ENCODE results near the gene CRYBA4.

The CRYBA4 gene

GRCh38 chr22:26629988-26630761, 8.4 kb downstream of the CRYBA4 start:
- no peak for DNase-seq

- no peak for DNase-seq
Measured at GRCh38 chr22:26631282-26631681, 9.5 kb downstream of the CRYBA4 start.

- DNase-seq, result no peak
Measured at GRCh38 chr22:26632422-26633155, 10.8 kb downstream of the CRYBA4 start.

- DNase-seq, result no peak
Measured at GRCh38 chr22:26634189-26634588, 12.4 kb downstream of the CRYBA4 start.

- no peak for DNase-seq
Measured at GRCh38 chr22:26635117-26635516, 13.4 kb downstream of the CRYBA4 start.

GRCh38 chr22:26636296-26636695, 14.5 kb downstream of the CRYBA4 start:
- no peak for DNase-seq

GRCh38 chr22:26642465-26643417, 21.0 kb downstream of the CRYBA4 start:
- DNase-seq, result peak; percentile 17 to 66

GRCh38 chr22:26643418-26644100, 21.8 kb downstream of the CRYBA4 start:
- no peak for DNase-seq

- DNase-seq, result peak; percentile 12 to 46
Measured at GRCh38 chr22:26646158-26646557, 24.4 kb downstream of the CRYBA4 start.

- DNase-seq, result peak; percentile 93 to 98
Measured at GRCh38 chr22:26648011-26648497, 26.3 kb downstream of the CRYBA4 start.

- DNase-seq, result peak in 1 of 2 experiments; percentile 27
Measured at GRCh38 chr22:26648528-26649388, 27.0 kb downstream of the CRYBA4 start.

- no peak for DNase-seq
Measured at GRCh38 chr22:26650722-26651421, 29.1 kb downstream of the CRYBA4 start.

GRCh38 chr22:26651815-26652214, 30.1 kb downstream of the CRYBA4 start:
- no peak for DNase-seq

- DNase-seq, result peak; percentile 40 to 61
Measured at GRCh38 chr22:26656891-26657851, 35.4 kb downstream of the CRYBA4 start, which contains the start of gene MIAT. TSS of gene MIAT (plus strand) at chr22:26657588.

GRCh38 chr22:26658161-26658560, 36.4 kb downstream of the CRYBA4 start:
- no peak for DNase-seq

- DNase-seq, result peak; percentile 70 to 85
Measured at GRCh38 chr22:26658671-26659478, 37.1 kb downstream of the CRYBA4 start.

- no peak for DNase-seq
Measured at GRCh38 chr22:26660356-26660755, 38.6 kb downstream of the CRYBA4 start.

GRCh38 chr22:26660961-26661578, 39.3 kb downstream of the CRYBA4 start:
- DNase-seq, result peak; percentile 32 to 49

Measured in NCI-H2081 (cell line).